ENCODE data around the gene PRR22. TPM values are rescaled to one million over a fixed set of nuclear protein-coding genes. Genes with fewer than 3 reads are reported as not detected.

Gene PRR22
- total RNA-seq, result 2.7 TPM
- long read RNA-seq, partial matches to known transcripts, result 0 of 2 reads
- long read RNA-seq, other reads (novel, unspliced or antisense), result 0 of 2 reads

DNA sequence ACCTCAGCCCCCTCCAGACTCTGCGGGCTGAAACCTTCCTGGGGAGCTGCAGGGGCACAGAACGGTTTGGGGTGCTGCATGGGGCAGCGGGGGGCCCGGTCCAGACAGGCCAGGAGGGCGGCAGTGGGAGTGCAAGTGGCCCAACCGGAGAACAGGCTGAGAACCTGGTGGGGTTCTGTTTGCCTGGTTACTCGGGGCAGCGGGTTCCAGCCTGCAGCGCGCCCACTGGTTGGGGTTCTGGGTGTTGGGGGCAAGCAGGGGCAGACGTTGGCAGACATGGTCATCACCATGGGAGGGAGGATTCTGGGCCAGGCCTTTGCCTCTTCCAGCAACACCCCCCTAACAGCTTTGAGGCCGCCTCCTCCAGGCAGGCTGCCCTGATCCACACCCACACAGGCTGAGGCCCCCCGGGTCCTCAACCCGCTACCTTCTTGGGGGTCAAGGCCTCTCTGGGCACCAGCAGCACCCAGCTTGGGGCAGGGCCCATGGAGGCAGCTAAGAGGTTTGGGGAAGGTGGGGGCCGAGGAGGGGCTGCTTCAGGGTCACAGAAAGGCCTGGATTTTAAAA, at the start of gene PRR22:
Gene PRR22 (minus strand): TSS at position 166 of the 567 bp plus-strand sequence. CDS start 86 bp downstream, at position 80.
- H3K27me3 ChIP-seq (ENCODE audit: low read depth), result no peaks in the 10 kb centered on the region
- intact Hi-C loops (cut with DNase I), result no loop called here
- peaks cover 61% of the 10 kb centered on the region for H3K36me3 ChIP-seq
- peaks cover 2% of the 10 kb centered on the region for H3K4me1 ChIP-seq
- H3K27ac ChIP-seq, result no peak within 1 kb of the TSS
- no peak within 1 kb of the TSS for H3K4me3 ChIP-seq
- ATAC-seq (no peak), DNase-seq (no peak)
- no peaks in the 10 kb centered on the region for H3K9me3 ChIP-seq
- TF ChIP-seq, protein P1, sequence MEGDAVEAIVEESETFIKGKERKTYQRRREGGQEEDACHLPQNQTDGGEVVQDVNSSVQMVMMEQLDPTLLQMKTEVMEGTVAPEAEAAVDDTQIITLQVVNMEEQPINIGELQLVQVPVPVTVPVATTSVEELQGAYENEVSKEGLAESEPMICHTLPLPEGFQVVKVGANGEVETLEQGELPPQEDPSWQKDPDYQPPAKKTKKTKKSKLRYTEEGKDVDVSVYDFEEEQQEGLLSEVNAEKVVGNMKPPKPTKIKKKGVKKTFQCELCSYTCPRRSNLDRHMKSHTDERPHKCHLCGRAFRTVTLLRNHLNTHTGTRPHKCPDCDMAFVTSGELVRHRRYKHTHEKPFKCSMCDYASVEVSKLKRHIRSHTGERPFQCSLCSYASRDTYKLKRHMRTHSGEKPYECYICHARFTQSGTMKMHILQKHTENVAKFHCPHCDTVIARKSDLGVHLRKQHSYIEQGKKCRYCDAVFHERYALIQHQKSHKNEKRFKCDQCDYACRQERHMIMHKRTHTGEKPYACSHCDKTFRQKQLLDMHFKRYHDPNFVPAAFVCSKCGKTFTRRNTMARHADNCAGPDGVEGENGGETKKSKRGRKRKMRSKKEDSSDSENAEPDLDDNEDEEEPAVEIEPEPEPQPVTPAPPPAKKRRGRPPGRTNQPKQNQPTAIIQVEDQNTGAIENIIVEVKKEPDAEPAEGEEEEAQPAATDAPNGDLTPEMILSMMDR (IDR thresholded peaks at IDR 0.05), result no peak

DNA sequence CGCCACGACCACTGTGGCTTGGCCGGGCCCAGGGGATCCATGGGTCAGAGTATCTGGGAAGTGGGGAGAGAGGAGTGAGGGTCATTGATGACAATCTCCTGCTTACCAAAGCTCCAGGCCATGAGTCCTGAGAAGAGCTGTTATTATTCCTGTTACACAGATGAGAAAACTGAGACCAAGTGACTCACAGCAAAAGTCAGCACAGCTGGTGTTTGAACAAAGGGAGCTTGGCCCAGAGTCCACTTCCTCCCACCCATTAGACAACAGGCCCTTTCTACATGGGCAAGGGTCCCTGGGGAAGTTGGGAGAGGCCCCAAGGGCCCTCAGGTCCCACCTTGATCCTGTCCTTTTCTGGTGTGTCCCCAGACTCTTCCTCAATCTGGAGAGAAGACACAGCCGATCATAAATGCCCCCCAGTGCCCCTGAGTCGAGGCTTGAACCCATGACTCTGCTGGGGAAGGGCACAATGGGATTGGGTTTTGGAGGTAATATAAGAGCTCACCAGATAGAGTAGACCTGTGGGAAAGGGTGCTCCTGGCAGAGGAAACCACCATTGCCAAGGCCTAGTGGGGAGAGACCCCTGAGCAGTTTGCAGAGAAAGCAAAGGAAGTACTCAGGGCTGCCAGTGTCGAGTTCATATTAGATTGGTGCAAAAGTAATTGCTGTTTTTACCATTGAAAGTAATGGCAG, 48.1 kb upstream of the PRR22 start:
- DNase-seq (no peak), ATAC-seq (no peak)
- Histone ChIP-seq H3K27me3 (ENCODE audit: low read depth) (peaks cover 18% of the 10 kb centered on the region), H3K4me3 (no peak overlapping the region), H3K4me1 (peaks cover 14% of the 10 kb centered on the region), H3K27ac (no peak overlapping the region), H3K36me3 (no peaks in the 10 kb centered on the region), H3K9me3 (no peaks in the 10 kb centered on the region)
- TF ChIP-seq, protein P1 (IDR thresholded peaks at IDR 0.05), result no peak
- intact Hi-C loops (cut with DNase I), result no loop called here

DNA sequence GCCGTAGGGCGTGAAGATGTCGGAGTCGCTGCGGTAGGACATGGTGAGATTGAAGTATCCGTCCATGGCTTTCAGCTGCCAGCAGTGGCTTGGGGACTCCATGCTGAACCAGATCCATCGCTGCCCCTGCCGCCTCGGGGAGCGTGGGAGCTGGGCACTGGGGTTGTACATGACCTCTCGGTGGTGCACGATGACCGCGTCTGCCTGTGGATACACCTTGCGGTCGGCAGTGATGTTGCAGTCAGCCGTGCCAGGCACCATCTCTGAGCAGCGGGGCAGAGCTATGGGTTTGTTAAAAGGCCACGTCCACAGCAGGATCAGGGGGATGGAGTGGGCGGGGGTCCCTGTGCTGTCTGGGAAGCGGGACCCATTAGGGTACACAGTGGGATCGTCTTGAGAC, 47.5 kb upstream of the PRR22 start:
- H3K4me3 ChIP-seq, result no peak overlapping the region
- intact Hi-C loops (cut with DNase I), result no loop called here
- no peak for DNase-seq

DNA sequence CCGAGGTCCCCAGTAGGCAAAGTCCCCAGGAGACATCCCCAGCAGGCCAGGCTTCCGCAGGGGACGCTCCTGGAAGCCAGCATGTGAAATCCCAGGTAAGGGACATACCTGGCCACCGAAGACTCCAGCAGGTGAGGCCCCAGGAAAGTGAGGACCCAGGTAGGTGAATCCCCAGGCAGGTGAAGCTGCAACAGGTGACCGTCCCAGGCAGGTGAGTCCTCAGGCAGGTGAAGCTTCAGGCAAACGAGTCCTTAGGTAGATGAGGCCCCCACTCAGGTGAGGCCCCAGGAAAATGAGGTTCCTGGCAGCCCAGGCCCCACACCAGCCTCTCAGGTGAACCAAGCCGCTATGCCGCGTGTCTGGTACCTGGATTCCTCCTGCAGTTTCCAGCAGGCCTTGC, 46.6 kb upstream of the PRR22 start:
- Histone ChIP-seq H3K27me3 (ENCODE audit: low read depth) (peaks cover 18% of the 10 kb centered on the region), H3K4me1 (peaks cover 14% of the 10 kb centered on the region), H3K27ac (no peak overlapping the region), H3K36me3 (no peaks in the 10 kb centered on the region), H3K9me3 (no peaks in the 10 kb centered on the region), H3K4me3 (no peak overlapping the region)
- intact Hi-C loops (cut with DNase I), result no loop called here
- DNase-seq (no peak), ATAC-seq (no peak)
- TF ChIP-seq, protein P1 (IDR thresholded peaks at IDR 0.05), result no peak

More for the DNA sequence above, 47.5 kb upstream of the PRR22 start:
- Histone ChIP-seq H3K27ac (no peak overlapping the region), H3K27me3 (ENCODE audit: low read depth) (peaks cover 18% of the 10 kb centered on the region), H3K9me3 (no peaks in the 10 kb centered on the region), H3K4me1 (peaks cover 14% of the 10 kb centered on the region), H3K36me3 (no peaks in the 10 kb centered on the region)
- ATAC-seq, result no peak
- TF ChIP-seq, protein P1 (IDR thresholded peaks at IDR 0.05), result no peak

DNA sequence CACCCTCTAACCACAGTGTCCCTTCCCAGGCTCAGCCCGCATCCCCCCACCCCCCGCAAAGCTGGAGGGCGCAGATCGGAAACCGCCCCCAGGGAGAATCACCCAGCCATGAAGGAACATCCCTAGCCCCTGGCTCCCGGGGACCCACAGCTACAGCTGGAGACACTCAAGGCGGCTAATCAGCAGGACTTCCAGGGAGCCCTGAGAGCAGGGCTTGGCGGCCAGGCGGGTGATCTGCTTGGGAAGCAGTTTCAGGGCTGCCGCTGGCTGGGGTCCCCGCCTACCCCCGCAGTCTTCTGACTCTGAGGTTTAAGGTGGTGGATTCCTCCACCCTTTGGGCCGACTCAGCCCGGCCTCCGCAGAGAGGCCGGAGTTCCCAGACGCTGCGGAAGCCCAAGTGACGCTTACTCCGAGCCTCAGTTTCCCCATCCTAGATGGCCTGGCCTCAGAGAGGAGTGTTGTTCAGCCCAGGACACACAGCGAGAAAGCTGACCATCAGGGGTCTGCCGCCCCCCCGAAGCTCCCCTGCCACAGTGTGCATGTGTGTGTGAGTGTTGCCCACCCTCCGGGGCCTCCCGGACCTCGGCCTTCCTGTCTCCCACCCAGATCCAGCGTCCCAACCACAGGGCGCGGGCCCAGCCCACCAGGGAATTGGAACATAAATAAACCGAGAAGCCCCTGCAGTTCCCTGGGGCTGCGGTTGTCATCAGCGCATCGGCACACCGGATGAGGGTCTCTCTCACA, 45.2 kb upstream of the PRR22 start:
- no peak for DNase-seq
- peaks cover 18% of the 10 kb centered on the region for H3K27me3 ChIP-seq (ENCODE audit: low read depth)
- TF ChIP-seq, protein P1 (IDR thresholded peaks at IDR 0.05), result no peak
- no peaks in the 10 kb centered on the region for H3K36me3 ChIP-seq
- H3K4me3 ChIP-seq, result no peak overlapping the region
- no peaks in the 10 kb centered on the region for H3K9me3 ChIP-seq
- ATAC-seq, result no peak
- no peak overlapping the region for H3K27ac ChIP-seq
- intact Hi-C loops (cut with DNase I), result no loop called here
- peaks cover 14% of the 10 kb centered on the region for H3K4me1 ChIP-seq
